ENCODE results near the gene ARHGAP44.

DNA sequence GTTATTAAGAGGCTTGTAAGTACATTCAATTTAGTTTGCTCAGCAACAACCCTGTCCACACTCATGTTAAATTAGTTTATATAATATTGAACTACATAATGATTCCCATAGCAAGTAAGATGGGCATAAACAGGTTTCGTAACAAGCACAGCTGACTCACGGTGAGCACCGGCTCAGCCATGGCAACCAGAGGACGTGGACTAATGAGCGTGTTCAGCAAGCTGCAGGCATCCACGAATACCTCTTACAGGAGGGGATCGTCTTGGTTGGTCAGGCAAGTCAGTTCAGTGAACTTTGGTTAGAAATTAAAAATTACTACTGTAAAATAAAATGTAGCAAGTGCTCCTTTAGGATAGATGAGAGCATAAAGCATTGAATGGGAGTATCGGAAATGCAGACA lies 170.1 kb downstream of the ARHGAP44 start:
- TF ChIP-seq, protein P1, sequence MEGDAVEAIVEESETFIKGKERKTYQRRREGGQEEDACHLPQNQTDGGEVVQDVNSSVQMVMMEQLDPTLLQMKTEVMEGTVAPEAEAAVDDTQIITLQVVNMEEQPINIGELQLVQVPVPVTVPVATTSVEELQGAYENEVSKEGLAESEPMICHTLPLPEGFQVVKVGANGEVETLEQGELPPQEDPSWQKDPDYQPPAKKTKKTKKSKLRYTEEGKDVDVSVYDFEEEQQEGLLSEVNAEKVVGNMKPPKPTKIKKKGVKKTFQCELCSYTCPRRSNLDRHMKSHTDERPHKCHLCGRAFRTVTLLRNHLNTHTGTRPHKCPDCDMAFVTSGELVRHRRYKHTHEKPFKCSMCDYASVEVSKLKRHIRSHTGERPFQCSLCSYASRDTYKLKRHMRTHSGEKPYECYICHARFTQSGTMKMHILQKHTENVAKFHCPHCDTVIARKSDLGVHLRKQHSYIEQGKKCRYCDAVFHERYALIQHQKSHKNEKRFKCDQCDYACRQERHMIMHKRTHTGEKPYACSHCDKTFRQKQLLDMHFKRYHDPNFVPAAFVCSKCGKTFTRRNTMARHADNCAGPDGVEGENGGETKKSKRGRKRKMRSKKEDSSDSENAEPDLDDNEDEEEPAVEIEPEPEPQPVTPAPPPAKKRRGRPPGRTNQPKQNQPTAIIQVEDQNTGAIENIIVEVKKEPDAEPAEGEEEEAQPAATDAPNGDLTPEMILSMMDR (IDR thresholded peaks at IDR 0.05 in 4 of 5, conservative IDR thresholded peaks at IDR 0.05 in 1 of 5) = no peak
- no peak for TF ChIP-seq POLR2A (IDR thresholded peaks at IDR 0.05)

All from gastrocnemius medialis (tissue), 4 donors.